ENCODE data around the gene EPB41L4A.
A peak's percentile ranks its signal among the peaks of the same experiment; 100 is the strongest.

EPB41L4A gene

DNA sequence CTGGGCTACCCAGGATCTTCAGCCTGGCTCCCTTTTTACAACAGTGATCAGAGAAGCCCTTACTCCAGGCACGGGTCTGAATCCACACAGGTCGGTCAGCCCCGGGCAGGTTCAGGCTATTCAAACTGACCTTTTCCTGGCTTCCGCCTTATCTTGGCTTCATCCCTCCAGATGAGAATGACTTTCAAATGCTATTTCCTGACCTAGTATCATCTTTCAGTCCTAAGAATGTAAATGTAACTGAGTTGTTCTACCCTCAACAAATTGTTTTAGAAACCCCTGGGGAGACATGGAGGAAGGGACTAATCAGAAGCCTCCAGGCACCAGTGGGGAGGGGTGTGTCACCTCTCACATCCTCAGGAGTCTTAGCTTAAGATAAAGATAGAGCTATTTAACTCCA, 213.2 kb downstream of the EPB41L4A start:
- no peak for DNase-seq (ENCODE audit: low spot score)

- no peak for DNase-seq (ENCODE audit: low spot score)
Observed at GRCh38 chr5:112203229-112203628, 215.8 kb downstream of the EPB41L4A start.

- DNase-seq (ENCODE audit: low spot score): no peak
Observed at GRCh38 chr5:112202694-112203093, 216.4 kb downstream of the EPB41L4A start.

DNA sequence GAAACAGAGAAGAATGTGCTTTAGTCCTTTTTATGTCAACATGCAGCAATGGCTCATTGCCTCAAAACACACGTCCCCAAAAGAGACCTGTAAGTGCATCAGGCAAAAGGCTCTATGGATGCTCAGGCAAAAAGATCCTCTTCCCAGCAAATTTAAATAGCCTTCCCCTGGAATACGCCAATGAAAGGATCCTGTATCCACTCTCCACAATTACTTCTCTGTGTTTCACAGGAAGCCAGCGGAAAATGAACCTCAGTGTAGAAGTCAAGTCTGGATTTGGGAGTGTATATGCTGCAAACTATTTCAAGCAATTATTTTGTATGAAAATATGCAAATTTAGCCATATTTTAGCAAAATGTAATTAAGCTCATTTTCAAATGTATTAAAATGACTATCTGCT, 217.9 kb downstream of the EPB41L4A start:
- DNase-seq (ENCODE audit: low spot score): no peak

- no peak for DNase-seq (ENCODE audit: low spot score)
Observed at GRCh38 chr5:112200131-112200530, 218.9 kb downstream of the EPB41L4A start.

GRCh38 chr5:112196584-112196983, 222.5 kb downstream of the EPB41L4A start:
- no peak for DNase-seq (ENCODE audit: low spot score)

- no peak for DNase-seq (ENCODE audit: low spot score)
Observed at GRCh38 chr5:112195924-112196323, 223.2 kb downstream of the EPB41L4A start.

DNA sequence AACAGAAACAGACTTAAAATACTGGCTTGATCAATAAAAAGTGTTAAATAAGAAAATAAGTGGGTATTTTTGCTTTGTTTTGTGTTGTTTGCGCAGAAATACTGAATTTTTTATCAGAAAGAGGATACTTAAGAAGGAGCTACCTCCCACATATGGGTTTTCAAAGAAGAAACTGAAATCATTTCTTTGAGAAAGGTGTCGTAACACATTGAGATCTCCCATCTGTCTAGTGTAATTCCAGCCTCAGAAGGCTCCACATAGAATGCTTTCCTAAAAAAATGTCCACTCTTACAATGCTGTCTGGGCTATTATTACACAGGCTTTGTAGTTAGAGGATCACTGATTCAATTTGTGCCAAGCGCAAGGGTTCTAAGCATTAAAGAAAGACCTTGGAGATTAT, 226.2 kb downstream of the EPB41L4A start:
- no peak for DNase-seq (ENCODE audit: low spot score)

GRCh38 chr5:112192072-112192471, 227.0 kb downstream of the EPB41L4A start:
- no peak for DNase-seq (ENCODE audit: low spot score)

- DNase-seq (ENCODE audit: low spot score): no peak
Observed at GRCh38 chr5:112189391-112189790, 229.7 kb downstream of the EPB41L4A start.

- DNase-seq (ENCODE audit: low spot score): peak; percentile 47
Observed at GRCh38 chr5:112186401-112186990, 232.6 kb downstream of the EPB41L4A start.

GRCh38 chr5:112183874-112184273, 235.2 kb downstream of the EPB41L4A start:
- DNase-seq (ENCODE audit: low spot score): no peak

- no peak for DNase-seq (ENCODE audit: low spot score)
Observed at GRCh38 chr5:112183103-112183711, 235.9 kb downstream of the EPB41L4A start.

- no peak for DNase-seq (ENCODE audit: low spot score)
Observed at GRCh38 chr5:112179290-112179689, 239.8 kb downstream of the EPB41L4A start.

- peak; percentile 60 for DNase-seq (ENCODE audit: low spot score)
Observed at GRCh38 chr5:112174959-112175594, 244.0 kb downstream of the EPB41L4A start.

GRCh38 chr5:112165897-112166737, 253.0 kb downstream of the EPB41L4A start:
- DNase-seq (ENCODE audit: low spot score): no peak

- DNase-seq (ENCODE audit: low spot score): no peak
Observed at GRCh38 chr5:112165399-112165798, 253.7 kb downstream of the EPB41L4A start.

DNA sequence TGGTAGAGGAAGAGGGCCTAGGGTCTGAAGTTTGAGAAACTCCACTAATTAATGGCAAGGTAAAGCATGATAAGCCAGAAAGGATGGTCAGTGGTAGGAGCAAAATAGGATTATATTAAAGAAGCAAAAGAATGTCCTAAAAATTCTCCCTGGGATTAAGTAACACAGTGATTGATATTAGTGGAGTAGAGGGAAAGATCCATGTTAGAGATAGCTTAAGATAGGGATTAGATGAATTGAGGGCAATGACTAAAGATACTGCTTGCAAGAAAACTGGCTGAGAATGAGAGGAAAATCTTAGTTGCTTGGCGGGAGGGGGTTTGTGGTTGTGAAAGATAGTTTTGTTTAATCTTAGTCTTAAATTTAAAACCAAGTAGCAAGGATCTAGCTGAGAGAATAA, 255.6 kb downstream of the EPB41L4A start:
- no peak for DNase-seq (ENCODE audit: low spot score)

DNA sequence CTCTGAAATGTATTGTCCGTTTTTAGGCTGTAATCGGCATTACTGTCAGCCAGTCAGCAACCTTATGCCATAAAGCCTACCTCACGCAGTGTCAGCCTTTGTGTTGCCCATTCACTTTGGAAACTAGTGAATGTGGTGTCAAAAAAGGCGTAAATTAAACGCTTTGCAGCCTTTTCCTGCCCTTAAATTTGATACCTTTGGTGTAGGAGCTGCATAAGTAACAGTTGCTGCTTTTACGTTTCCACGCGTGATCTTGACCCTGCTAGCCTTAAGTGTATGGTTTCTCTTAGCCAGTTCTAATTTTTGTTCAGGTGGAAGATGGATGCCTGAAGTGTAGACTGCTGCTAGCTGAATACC, 257.7 kb downstream of the EPB41L4A start:
- no peak for DNase-seq (ENCODE audit: low spot score)

GRCh38 chr5:112160652-112161391, 258.3 kb downstream of the EPB41L4A start:
- peak; percentile 92 for DNase-seq (ENCODE audit: low spot score)

DNA sequence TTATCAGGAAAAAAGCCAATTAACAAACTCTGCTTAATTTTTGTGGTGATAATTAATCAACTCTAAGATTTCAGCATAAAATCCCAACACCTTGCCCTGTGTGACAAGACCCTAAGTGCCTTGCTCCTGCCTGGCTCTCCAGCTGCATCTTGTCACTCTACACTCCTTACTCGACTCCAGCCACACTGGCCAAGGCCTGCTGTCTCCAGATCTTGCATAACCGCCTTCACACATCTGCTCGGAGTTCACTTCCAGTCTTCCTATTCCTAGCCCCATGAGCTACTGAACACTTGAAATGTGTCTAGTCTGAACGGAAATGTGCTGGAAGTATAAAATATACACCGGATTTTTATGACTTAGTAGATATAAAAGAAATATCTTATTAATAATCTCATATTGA, 259.6 kb downstream of the EPB41L4A start:
- no peak for DNase-seq (ENCODE audit: low spot score)

- no peak for DNase-seq (ENCODE audit: low spot score)
Observed at GRCh38 chr5:112156211-112156610, 262.9 kb downstream of the EPB41L4A start.
